NCI-H2081 treated with DMSO at 0.1 percent for 48 hours (cell line): ENCODE measurements around the gene PDCD1.

Source experiments
- DNase-seq: peaks from one replicate; lab custom pipeline; 2025; lab: John Stamatoyannopoulos, UW

The PDCD1 gene

GRCh38 chr2:241852116-241852980 lies 6.3 kb downstream of the PDCD1 start:
- no peak for DNase-seq

- DNase-seq = no peak
These were observed 7.2 kb downstream of the PDCD1 start for GRCh38 chr2:241851325-241852115.

GRCh38 chr2:241850544-241851324 lies 8.0 kb downstream of the PDCD1 start:
- no peak for DNase-seq

DNA sequence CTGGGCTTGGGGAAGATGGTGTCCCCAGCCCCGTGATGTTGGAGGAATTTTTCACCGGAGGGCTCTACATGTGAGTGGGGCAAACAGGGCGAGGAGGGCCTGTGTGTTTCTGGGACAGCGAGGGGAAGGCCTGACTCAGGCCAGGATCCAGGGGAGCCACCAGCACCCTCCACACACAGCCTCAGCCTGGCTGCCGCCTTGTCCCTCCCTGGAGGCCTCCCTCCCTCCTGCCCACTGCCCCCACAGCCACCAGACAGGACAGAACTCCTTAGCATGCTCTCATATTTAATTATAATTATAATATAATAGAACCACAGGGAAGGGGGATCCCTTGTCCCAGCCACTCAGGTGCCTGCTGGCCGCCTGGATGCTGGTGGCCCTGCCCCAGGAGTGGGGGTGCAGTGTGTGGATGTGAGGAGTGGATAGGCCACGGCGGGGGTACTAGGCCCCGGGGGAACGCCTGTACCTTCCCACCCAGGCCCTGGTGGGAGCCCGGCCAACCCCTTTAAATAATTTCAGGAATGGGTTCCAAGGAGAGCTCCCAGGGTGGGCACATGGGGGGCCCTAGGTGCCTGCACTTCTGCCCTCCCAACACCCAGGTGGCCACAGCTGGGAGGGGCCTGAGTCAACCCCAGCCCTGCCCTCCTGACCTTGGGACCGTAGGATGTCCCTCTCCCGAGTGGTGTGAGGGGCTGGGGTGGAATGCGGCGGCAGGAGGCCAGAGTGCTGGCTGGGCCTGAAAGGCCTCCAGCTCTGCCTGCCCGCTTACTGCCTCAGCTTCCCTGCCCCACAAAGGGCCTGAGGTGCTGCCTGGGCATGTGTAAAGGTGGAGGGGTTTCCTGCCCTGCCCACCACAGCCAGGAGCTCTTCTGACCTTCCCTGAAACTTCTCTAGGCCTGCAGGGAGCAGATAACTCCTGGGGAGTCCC lies 8.8 kb downstream of the PDCD1 start:
- no peak for DNase-seq

DNA sequence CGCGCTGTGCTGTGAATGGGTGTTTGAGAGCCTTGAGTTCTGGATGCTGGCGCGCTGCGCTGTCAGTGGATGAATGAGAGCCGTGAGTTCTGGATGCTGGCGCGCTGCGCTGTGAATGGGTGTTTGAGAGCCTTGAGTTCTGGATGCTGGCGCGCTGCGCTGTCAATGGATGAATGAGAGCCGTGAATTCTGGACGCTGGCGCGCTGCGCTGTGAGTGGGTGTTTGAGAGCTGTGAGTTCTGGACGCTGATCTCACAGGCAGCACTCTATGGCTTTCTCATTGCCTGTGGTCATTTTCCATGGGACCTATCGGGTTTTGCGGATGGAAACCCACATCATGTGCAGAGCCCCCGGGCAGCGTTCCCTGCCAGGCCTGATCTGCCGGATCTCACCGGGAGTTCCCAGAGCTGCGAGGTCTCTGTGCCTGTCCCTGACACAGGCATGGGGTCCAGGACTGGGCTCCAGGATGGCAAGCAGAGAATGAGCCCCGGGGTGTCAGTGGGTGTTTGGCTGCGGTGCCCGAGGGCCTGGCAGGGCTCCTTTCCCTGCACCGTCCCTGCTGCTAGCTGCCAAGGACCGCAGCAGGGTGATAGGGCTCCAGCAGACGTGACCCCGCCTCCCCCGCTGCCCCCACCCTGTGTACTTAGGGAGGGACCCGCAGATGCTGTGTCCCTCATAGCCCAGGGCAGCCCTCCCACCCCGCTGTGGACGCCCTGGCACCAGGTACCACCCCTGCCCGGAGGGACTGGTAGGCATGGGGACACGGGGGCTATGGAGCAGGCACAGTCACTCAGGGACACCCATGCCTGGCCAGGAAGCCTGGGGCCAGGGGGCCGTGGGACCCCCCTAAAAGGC lies 9.7 kb downstream of the PDCD1 start:
- DNase-seq = no peak

- DNase-seq = no peak
These were observed 12.3 kb downstream of the PDCD1 start for GRCh38 chr2:241846406-241846805.

DNA sequence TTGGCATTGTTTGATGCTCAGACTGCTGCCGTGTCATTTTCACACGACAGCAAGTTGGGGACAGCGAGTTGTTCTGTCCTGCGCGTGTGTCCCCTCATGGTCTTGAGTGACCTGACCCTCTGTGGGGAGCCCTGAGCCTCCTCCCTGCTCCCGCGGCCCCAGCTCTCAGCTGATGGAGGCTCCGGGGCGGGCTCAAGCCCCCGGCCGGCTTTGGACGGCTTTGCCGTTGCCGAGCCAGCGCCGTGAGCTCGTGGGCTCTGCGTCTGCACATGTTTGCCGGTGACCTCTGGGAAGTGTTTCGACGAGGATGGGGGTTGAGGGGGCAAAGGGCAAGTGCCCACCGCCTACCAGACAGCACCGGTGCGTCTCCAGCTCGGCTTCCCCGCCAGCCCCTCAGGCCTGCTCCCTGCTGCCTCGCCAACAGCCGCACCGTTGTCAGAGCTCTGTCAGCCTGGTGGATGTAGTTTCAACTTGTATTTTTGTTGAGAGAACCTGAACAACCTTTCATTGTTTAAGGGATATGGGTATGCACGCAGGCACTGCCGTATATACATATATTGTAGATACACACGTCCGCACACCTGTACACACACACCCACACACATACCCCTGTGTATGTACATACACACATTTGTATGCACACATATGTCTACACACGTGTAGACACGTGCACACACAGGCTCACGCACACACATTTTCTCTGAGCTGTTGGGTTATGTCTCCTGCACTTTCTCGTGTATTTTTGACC lies 13.7 kb downstream of the PDCD1 start:
- no peak for DNase-seq

DNA sequence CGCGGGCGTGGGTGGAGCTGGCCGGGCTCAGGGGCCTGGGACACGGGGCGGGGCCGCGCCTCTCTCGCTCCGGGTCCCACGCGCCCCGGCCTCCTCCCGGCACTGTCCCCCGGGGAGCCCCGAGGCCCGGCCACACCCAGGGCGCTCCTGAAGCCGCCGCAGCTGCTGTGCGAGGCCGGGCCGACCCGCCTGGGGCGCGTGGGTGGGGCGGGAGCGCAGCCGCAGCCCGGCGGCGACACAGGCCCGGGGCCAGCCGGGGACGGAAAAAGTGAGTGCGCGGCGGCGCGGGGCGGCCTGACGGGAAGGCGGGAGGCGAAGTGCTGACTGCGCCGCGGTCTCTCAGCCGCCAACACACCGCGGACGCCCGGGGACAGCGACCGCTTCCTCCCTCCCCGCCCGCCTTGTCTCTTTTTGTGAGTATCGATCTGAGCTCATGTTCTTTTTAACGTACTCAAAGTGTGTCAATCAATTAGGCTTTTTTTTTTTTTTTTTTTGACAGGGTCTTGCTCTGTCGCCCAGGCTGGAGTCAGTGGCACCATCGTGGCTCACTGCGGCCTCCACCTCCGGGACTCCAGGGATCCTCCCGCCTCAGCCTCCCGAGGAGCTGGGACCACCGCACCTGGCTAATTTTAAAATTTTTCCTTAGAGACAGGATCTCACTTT lies 14.5 kb downstream of the PDCD1 start:
- DNase-seq = no peak

GRCh38 chr2:241843321-241844065 lies 15.2 kb downstream of the PDCD1 start:
- no peak for DNase-seq

DNA sequence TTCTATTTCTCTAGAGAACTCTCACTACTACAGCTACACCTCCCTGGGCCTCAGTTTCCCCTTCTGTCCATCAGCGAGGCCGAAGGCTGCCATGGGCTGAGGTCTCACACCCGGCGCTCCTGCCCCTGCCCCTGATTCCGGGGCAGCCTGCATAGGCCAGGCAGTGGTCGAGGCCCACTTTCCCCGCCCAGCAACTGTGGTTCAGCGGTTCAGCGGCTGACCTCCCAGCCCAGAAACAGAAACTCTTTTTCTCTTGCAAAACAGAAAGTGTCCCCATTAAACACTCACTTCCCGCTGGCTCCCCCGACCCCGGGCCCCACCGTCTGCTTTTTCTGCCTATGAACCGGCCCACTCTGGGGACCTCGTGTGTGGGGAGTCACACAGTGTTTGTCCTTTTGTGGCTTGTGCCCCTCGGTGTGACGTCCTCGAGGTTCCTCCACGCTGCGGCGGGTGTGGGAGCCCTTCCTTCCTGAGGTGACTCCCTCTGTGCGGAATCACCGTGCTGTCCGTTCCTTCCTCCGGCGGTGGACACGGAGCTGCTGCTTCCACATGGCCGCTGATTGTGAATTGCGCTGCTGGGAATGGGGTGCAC lies 16.0 kb downstream of the PDCD1 start:
- no peak for DNase-seq

- DNase-seq = no peak
These were observed 16.7 kb downstream of the PDCD1 start for GRCh38 chr2:241842067-241842415.

DNA sequence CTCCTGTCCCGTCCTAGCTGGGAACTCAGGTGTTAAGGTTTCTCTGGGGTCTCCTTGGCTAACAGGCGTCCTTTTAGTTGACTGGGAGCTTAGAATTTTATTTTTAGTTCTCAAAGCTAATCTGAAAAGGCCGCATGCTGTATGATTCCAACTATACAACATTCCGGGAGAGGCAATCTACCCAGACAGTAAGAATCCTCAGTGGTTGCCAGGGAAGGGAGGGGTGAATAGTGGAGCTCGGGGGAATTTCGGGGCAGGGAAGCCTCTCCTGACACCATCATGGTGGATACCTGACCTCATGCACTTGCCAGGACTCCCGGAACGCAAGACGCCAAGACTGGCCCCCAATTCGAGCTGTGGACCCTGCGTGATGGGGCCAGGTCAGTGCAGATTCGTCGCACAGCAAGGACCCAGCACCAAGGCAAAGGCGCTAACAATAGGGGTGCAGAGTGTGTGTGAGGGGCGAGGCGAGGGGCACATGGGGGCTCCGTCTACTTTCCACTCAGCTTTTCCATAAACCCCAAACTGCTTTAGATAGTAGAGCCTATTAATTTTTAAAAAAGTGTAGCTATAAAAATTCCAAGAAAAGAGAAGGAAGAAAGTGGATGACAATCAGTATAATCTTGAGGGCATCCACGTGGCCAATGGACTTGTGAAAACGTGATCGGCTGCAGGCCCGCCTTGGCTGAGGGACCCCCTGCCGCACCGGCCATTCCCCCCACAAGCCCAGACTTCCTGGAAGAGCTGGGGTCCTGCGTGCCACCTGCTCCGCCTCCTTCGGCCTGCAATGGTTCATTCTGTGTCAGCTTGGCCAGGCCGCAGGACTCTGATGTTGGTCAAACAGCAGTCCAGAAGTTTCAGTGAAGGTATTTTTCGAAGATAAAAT lies 17.3 kb downstream of the PDCD1 start:
- no peak for DNase-seq

DNA sequence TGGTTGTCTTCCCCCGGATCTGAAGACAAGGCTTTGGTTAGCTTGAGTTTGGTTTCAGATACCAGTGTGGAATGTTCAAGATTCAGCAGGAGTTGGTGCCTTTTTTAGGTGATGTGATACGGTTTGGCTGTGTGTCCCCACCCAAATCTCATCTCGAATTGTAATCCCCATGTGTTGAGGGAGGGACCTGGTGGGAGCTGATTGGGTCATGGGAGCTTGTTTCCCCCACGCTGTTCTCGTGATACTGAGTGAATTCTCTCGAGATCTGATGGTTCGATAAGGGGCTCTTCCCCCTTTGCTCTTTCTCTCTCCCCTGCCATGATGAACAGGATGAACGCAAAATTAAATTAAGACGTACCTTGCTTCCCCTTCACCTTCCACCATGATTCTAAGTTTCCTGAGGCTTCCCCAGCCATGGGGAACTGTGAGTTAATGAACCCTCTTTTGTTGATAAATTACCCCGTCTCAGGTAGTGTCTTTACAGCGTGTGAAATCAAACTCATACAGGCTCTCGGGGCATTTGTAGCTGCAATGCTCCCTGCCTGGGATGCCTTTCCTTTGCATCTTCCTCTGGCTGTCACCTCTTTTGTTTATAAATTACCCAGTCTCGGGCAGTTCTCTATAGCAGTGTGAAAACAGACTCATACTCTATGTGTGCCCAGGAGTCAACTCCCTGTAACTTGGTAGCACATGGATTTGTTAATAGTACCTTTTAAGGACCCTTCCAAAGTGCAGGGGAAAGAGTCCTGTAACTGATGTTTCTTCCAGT lies 21.3 kb downstream of the PDCD1 start:
- DNase-seq = no peak

DNA sequence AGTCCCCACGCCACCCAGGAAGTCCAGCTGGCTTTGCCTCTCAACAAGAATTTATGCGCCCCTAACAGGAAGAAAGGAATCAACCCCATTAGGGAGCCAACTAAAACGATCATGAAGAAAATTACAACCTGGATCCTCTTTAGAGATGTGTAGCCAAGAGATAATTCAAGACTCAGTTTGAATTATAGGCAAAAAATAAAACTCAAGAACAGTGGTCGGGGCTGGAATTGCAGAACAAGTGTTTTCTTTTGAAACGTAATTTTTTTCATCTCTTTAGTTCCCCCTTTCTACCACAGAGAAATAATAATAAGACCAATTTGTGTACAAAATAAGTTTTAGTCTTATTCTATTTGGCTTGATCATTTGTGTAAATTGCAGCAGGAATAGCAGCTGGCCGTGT lies 22.4 kb downstream of the PDCD1 start:
- DNase-seq = no peak

GRCh38 chr2:241835611-241836010 lies 23.1 kb downstream of the PDCD1 start:
- DNase-seq = no peak

- no peak for DNase-seq
These were observed 24.0 kb downstream of the PDCD1 start for GRCh38 chr2:241834527-241835210.
